ENCODE results near the gene NDUFS2. TPM values are rescaled to one million over a fixed set of nuclear protein-coding genes. Genes with fewer than 3 reads are reported as not detected.

Gene NDUFS2
- total RNA-seq, 1 donor from 2014 or later = 107 TPM

- no peak for TF ChIP-seq CTCF (IDR thresholded peaks at IDR 0.05)
- H3K27ac ChIP-seq = no peak overlapping the region
- intact Hi-C loops (cut with DNase I) = no loop called here
- no peaks in the 10 kb centered on the region for H3K27me3 ChIP-seq
- peaks cover 0 to 5% of the 10 kb centered on the region in 2 donors for H3K9me3 ChIP-seq
- H3K36me3 ChIP-seq = no peaks in the 10 kb centered on the region
- peaks cover 0 to 5% of the 10 kb centered on the region in 2 donors for H3K4me1 ChIP-seq
- H3K4me3 ChIP-seq = no peak overlapping the region
- no peak for DNase-seq (ENCODE audit: low spot score in 2 of 2)
These were observed 59.4 kb downstream of the NDUFS2 start for GRCh38 chr1:161261261-161262235.

Other genes starting within 250 kb of the NDUFS2 start
- gene ITLN2, start 247.6 kb upstream of the NDUFS2 start, total RNA-seq = not detected
- gene F11R, start 181.2 kb upstream of the NDUFS2 start, total RNA-seq = 19.9 TPM
- not detected for gene TSTD1, start 163.4 kb upstream of the NDUFS2 start, total RNA-seq
- gene USF1, start 156.4 kb upstream of the NDUFS2 start, total RNA-seq = 68.5 TPM
- gene ARHGAP30, start 132.5 kb upstream of the NDUFS2 start, total RNA-seq = 14.7 TPM
- not detected for gene NECTIN4, start 112.8 kb upstream of the NDUFS2 start, total RNA-seq
- 0.32 TPM for gene KLHDC9, start 104.0 kb upstream of the NDUFS2 start, total RNA-seq
- gene PFDN2, start 84.3 kb upstream of the NDUFS2 start, total RNA-seq = 16.3 TPM
- 44.9 TPM for gene NIT1, start 84.3 kb upstream of the NDUFS2 start, total RNA-seq
- gene DEDD, start 69.7 kb upstream of the NDUFS2 start, total RNA-seq = 27.8 TPM
- 3.3 TPM for gene UFC1, start 48.4 kb upstream of the NDUFS2 start, total RNA-seq
- 31.9 TPM for gene USP21, start 42.9 kb upstream of the NDUFS2 start, total RNA-seq
- 4.8 TPM for gene PPOX, start 35.9 kb upstream of the NDUFS2 start, total RNA-seq
- 26.9 TPM for gene B4GALT3, start 24.9 kb upstream of the NDUFS2 start, total RNA-seq
- 109 TPM for gene ADAMTS4, start 3.3 kb upstream of the NDUFS2 start, total RNA-seq
- 69.9 TPM for gene FCER1G, start 12.9 kb downstream of the NDUFS2 start, total RNA-seq
- gene APOA2, start 21.3 kb downstream of the NDUFS2 start, total RNA-seq = 161 TPM
- gene TOMM40L, start 23.7 kb downstream of the NDUFS2 start, total RNA-seq = 26.6 TPM
- gene NR1I3, start 35.8 kb downstream of the NDUFS2 start, total RNA-seq = 0.21 TPM
- not detected for gene PCP4L1, start 56.4 kb downstream of the NDUFS2 start, total RNA-seq
- 2.4 TPM for gene MPZ, start 107.6 kb downstream of the NDUFS2 start, total RNA-seq
- gene SDHC, start 112.0 kb downstream of the NDUFS2 start, total RNA-seq = 23.2 TPM
- not detected for gene CFAP126, start 165.5 kb downstream of the NDUFS2 start, total RNA-seq

Measured in ascending aorta (tissue), 2 donors.